PC-9 (cell line): ENCODE measurements around the gene C2orf49.

Experiments used
- EZH2 ChIP-seq: fragments of 200-600 bp; sonication (generic); IDR thresholded peaks from 2 replicates; pipeline ENCODE4 v1.8.0; 2017; ENCODE audit warnings: antibody characterized with exemption, low read depth
- TF ChIP-seq, protein P1 (sequence below): fragments of 200-600 bp; sonication (generic); conservative IDR thresholded peaks from 2 replicates; pipeline ENCODE4 v1.6.1; 2017; ENCODE audit warnings: mixed run types, antibody characterized with exemption, mild to moderate bottlenecking, moderate library complexity

DNA sequence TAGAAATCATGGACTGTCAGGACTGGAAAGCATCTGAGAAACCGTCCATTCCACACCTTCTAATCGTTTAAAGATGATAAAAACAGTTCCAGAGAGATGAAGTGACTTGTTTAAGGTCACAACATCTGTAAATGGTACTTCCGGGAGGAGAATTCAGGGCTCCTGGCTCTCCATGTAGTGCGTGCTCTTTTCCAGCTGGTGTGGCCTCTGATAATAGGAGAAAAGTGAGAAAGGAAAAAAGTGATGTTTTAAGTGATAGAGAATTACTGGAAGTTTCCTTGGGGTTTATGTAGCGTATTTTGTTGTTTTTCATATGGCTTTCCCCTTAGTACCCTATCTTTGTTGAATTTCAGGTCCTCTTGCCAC, 663 bp downstream of the C2orf49 start:
- TF ChIP-seq, protein P1, sequence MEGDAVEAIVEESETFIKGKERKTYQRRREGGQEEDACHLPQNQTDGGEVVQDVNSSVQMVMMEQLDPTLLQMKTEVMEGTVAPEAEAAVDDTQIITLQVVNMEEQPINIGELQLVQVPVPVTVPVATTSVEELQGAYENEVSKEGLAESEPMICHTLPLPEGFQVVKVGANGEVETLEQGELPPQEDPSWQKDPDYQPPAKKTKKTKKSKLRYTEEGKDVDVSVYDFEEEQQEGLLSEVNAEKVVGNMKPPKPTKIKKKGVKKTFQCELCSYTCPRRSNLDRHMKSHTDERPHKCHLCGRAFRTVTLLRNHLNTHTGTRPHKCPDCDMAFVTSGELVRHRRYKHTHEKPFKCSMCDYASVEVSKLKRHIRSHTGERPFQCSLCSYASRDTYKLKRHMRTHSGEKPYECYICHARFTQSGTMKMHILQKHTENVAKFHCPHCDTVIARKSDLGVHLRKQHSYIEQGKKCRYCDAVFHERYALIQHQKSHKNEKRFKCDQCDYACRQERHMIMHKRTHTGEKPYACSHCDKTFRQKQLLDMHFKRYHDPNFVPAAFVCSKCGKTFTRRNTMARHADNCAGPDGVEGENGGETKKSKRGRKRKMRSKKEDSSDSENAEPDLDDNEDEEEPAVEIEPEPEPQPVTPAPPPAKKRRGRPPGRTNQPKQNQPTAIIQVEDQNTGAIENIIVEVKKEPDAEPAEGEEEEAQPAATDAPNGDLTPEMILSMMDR = no peak
- no peak for TF ChIP-seq EZH2
